ENCODE results near the gene FGFRL1.

DNA sequence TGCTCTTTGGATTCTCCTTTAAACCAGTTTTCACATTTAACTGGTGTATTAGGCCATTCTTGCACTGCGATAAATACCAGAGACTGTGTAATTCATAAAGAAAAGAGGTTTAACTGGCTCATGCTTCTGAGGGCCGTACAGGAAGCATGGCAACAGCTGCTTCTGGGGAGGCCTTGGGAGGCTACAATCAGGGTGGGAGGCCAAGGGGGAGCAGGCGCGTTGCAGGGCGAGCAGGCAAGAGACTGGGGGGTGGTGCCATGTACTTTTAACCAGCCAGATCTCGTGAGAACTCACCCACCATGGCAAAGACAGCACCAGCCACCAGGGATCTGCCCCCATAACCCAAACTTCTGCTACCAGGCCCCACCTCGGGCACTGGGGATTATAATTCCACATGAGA is 63.8 kb downstream of the FGFRL1 start:
- TF ChIP-seq ZNF24 (IDR thresholded peaks at IDR 0.05) (no peak), ZNF768 (CRISPR knock-in tag; IDR thresholded peaks at IDR 0.05) (no peak), RBM22 (optimal IDR thresholded peaks at IDR 0.05; ENCODE audit: low read length) (no peak), TCF7 (IDR thresholded peaks at IDR 0.05; ENCODE audit: low read depth) (no peak), POLR2A (IDR thresholded peaks at IDR 0.05; ENCODE audit: insufficient read depth in 1 of 2, low read depth in 2 of 2, low read length in 2 of 2) (no peak), EP300 (IDR thresholded peaks at IDR 0.05; ENCODE audit: low read depth in 2 of 2, low read length in 2 of 2) (no peak), EP300 (CRISPR knock-in tag; IDR thresholded peaks at IDR 0.05; ENCODE audit: borderline replicate concordance) (no peak), RBAK (CRISPR knock-in tag; IDR thresholded peaks at IDR 0.05) (no peak), POLR2G (IDR thresholded peaks at IDR 0.05; ENCODE audit: low read depth, low read length) (no peak), CC2D1A (CRISPR knock-in tag; IDR thresholded peaks at IDR 0.05) (no peak), FOXO1 (CRISPR knock-in tag; IDR thresholded peaks at IDR 0.05) (no peak)
- TF ChIP-seq, protein P1, sequence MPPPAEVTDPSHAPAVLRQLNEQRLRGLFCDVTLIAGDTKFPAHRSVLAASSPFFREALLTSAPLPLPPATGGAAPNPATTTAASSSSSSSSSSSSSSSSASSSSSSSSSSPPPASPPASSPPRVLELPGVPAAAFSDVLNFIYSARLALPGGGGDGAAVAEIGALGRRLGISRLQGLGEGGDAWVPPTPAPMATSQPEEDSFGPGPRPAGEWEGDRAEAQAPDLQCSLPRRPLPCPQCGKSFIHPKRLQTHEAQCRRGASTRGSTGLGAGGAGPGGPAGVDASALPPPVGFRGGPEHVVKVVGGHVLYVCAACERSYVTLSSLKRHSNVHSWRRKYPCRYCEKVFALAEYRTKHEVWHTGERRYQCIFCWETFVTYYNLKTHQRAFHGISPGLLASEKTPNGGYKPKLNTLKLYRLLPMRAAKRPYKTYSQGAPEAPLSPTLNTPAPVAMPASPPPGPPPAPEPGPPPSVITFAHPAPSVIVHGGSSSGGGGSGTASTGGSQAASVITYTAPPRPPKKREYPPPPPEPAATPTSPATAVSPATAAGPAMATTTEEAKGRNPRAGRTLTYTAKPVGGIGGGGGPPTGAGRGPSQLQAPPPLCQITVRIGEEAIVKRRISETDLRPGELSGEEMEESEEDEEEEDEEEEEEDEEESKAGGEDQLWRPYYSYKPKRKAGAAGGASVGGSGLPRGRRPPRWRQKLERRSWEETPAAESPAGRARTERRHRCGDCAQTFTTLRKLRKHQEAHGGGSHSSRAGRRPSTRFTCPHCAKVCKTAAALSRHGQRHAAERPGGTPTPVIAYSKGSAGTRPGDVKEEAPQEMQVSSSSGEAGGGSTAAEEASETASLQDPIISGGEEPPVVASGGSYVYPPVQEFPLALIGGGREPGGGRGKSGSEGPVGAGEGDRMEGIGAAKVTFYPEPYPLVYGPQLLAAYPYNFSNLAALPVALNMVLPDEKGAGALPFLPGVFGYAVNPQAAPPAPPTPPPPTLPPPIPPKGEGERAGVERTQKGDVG (CRISPR knock-in tag; IDR thresholded peaks at IDR 0.05; ENCODE audit: borderline replicate concordance) = no peak
- TF ChIP-seq, protein P2, sequence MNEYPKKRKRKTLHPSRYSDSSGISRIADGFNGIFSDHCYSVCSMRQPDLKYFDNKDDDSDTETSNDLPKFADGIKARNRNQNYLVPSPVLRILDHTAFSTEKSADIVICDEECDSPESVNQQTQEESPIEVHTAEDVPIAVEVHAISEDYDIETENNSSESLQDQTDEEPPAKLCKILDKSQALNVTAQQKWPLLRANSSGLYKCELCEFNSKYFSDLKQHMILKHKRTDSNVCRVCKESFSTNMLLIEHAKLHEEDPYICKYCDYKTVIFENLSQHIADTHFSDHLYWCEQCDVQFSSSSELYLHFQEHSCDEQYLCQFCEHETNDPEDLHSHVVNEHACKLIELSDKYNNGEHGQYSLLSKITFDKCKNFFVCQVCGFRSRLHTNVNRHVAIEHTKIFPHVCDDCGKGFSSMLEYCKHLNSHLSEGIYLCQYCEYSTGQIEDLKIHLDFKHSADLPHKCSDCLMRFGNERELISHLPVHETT (CRISPR knock-in tag; conservative IDR thresholded peaks at IDR 0.05) = no peak
- TF ChIP-seq, protein P3, sequence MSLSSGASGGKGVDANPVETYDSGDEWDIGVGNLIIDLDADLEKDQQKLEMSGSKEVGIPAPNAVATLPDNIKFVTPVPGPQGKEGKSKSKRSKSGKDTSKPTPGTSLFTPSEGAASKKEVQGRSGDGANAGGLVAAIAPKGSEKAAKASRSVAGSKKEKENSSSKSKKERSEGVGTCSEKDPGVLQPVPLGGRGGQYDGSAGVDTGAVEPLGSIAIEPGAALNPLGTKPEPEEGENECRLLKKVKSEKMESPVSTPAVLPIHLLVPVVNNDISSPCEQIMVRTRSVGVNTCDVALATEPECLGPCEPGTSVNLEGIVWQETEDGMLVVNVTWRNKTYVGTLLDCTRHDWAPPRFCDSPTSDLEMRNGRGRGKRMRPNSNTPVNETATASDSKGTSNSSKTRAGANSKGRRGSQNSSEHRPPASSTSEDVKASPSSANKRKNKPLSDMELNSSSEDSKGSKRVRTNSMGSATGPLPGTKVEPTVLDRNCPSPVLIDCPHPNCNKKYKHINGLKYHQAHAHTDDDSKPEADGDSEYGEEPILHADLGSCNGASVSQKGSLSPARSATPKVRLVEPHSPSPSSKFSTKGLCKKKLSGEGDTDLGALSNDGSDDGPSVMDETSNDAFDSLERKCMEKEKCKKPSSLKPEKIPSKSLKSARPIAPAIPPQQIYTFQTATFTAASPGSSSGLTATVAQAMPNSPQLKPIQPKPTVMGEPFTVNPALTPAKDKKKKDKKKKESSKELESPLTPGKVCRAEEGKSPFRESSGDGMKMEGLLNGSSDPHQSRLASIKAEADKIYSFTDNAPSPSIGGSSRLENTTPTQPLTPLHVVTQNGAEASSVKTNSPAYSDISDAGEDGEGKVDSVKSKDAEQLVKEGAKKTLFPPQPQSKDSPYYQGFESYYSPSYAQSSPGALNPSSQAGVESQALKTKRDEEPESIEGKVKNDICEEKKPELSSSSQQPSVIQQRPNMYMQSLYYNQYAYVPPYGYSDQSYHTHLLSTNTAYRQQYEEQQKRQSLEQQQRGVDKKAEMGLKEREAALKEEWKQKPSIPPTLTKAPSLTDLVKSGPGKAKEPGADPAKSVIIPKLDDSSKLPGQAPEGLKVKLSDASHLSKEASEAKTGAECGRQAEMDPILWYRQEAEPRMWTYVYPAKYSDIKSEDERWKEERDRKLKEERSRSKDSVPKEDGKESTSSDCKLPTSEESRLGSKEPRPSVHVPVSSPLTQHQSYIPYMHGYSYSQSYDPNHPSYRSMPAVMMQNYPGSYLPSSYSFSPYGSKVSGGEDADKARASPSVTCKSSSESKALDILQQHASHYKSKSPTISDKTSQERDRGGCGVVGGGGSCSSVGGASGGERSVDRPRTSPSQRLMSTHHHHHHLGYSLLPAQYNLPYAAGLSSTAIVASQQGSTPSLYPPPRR (CRISPR knock-in tag; IDR thresholded peaks at IDR 0.05; ENCODE audit: borderline replicate concordance) = no peak
- TF ChIP-seq, protein P4, sequence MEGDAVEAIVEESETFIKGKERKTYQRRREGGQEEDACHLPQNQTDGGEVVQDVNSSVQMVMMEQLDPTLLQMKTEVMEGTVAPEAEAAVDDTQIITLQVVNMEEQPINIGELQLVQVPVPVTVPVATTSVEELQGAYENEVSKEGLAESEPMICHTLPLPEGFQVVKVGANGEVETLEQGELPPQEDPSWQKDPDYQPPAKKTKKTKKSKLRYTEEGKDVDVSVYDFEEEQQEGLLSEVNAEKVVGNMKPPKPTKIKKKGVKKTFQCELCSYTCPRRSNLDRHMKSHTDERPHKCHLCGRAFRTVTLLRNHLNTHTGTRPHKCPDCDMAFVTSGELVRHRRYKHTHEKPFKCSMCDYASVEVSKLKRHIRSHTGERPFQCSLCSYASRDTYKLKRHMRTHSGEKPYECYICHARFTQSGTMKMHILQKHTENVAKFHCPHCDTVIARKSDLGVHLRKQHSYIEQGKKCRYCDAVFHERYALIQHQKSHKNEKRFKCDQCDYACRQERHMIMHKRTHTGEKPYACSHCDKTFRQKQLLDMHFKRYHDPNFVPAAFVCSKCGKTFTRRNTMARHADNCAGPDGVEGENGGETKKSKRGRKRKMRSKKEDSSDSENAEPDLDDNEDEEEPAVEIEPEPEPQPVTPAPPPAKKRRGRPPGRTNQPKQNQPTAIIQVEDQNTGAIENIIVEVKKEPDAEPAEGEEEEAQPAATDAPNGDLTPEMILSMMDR (CRISPR knock-in tag; IDR thresholded peaks at IDR 0.05) = no peak

Measured in HepG2 (cell line).